ENCODE measurements around the gene GPR142.

The GPR142 gene

DNA sequence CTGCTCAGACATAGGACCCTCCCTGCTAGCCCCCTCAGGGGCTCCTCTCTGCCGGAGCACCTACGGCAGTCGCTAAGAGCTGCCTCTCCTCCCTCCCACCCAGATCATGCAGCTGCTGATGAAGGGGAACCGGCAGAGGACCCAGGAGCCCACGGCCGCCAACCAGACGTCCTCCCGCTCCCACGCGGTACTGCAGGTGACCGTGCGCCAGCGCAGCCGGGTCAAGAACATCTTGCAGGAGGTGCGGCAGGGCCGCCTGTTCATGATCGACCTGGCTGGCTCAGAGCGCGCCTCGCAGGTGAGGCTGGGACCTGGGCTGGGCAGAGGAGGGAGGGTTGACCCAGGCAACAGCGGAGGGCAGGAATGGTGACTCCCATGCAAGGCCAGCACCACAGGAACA lies 22.6 kb upstream of the GPR142 start:
- no peak for DNase-seq (ENCODE audit: low spot score)

DNA sequence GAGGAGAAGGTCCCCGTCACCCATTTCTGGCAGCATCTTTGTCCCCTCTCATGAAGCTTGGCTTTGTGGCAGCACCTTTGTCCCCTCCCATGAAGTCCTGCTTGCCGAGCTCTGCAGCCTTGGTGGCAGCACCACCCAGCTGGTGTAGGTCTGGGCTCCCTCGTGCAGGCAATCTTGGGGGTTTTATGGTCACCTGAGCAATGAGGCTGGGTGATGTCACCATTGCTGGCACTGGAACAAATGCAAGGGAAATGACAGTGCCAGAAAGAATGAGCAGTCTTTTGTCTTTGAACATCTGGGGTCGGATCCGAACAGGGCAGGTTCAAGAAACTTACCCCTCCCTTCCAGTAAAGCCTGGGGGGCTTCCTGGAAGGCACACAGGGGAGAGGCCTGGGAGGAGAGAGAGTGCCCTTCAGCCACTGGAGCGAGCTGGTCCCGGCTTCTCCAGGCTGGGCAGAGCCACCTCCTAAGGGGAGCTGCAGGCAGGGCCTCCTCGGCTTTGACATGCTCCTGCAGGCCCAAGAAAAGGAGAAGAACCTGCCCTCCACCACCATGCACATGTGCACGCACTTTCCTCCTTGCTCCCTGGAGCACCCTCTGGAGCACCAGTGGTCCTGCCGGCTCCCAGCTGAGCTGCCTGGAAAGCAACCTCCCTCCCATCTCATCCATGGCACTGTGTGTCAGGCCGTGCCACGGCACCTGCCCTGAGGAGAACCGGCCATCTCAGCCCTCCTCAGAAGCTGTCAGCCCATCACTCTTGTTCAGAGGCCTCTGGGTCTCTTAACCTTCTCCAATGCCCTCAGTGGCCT lies 21.7 kb upstream of the GPR142 start:
- DNase-seq (ENCODE audit: low spot score) = no peak

DNA sequence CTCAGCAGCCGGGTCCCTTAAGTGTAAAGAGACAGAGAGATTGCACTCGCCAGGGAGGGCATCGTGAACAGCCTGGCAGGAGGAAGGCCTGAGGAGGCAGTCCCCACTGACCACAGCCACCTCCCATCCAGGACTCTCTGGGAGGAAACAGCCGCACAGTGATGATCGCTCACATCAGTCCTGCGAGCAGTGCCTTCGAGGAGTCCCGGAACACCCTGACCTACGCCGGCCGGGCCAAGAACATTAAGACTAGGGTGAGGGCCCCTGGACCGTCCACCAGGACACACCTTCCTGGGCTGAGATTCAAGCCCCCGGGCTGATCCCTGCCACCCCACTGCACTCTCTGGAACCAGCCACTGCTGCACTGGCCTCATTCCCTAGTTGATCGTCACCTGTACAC lies 19.7 kb upstream of the GPR142 start:
- no peak for DNase-seq (ENCODE audit: low spot score)

DNA sequence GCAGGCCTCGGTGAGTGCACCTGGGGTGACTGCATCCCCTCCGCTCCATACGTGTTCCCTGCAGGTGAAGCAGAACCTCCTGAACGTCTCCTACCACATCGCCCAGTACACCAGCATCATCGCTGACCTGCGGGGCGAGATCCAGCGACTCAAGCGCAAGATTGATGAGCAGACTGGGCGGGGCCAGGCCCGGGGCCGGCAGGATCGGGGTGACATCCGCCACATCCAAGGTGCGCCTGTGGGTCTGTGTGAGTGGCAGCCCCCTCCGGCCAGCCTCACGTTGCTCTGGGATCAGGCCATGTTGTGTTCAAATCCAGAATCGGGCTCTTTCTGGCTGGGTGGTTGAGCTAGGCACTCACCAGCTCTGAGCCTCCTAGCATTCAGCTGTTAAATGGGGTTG lies 18.2 kb upstream of the GPR142 start:
- no peak for DNase-seq (ENCODE audit: low spot score)

DNA sequence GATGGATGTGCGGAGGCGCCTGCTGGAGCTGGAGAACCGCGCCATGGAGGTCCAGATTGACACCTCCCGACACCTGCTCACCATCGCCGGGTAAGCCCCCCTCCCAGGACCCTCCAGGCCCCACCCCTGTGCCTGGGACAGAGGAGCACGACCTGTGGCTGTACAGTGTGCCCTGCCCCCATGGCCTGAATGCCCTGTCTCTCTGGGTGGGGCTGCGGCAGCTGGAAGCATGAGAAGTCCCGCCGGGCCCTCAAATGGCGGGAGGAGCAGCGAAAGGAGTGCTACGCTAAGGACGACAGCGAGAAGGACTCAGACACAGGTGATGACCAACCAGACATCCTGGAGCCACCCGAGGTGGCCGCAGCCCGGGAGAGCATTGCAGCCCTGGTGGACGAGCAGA lies 16.8 kb upstream of the GPR142 start:
- no peak for DNase-seq (ENCODE audit: low spot score)

DNA sequence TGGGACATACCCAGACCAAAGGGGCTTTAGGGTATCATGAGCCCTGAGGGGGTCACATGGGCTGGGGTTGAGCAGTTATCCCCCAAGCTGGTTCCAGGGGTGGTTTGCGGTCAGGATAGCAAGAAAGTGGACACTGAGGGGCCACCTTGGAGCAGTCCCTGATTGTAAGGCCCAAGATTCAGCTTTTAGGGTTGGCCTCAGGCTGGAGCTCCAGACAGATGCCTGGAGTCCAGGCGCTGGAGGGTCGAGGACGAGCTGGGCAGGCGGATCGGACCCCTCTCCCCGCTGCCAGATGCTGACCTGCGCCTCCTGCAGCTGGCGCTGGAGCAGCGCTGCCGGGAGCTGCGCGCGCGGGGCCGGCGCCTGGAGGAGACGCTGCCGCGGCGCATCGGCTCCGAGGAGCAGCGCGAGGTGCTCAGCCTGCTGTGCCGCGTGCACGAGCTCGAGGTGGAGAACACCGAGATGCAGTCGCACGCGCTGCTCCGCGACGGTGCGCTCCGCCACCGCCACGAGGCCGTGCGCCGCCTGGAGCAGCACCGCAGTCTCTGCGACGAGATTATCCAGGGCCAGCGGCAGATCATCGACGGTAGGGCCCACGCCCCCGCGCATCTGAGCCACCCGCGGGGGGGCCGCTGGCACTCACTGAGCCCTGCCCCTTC lies 15.6 kb upstream of the GPR142 start:
- peak; percentile 5 for DNase-seq (ENCODE audit: low spot score)

DNA sequence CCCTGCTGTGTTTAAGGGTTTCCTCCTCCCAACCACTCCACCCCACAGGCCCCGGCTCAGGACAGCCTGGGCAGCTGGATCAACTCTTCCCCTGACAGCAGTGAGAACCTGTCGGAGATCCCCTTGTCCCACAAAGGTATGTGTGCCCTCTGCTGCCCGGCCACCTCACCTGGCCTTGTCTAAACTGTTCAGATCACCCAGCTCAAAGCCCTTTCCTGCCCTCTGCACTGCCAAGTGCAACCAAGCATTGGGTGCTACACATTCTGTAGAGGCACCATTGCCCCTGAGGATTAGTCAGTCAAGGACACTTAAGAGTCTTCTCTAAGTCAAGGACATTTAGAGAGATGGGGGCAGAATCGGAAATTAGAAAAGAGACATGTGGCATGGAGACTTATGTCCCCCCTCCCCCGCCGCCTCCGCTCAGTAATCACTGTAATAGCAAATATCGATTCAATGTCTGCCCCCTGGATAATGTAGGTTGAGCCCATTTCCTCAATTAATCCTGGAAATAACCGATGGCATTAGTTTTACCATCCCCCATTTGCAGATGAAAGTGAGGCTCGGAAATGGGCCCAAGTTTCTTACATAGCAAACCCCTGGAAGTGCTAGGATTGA lies 13.8 kb upstream of the GPR142 start:
- no peak for DNase-seq (ENCODE audit: low spot score)

DNA sequence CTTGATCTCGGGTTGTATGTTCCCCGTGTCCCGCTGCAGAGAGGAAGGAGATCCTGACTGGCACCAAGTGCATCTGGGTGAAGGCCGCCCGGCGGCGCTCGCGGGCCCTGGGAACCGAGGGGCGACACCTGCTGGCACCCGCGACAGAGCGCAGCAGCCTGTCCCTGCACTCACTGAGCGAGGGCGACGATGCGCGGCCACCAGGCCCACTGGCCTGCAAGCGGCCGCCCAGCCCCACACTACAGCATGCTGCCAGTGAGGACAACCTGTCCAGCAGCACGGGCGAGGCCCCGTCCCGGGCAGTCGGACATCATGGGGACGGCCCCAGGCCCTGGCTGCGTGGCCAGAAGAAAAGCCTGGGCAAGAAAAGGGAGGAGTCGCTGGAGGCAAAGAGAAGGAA lies 13.2 kb upstream of the GPR142 start:
- DNase-seq (ENCODE audit: low spot score) = peak; percentile 60

DNA sequence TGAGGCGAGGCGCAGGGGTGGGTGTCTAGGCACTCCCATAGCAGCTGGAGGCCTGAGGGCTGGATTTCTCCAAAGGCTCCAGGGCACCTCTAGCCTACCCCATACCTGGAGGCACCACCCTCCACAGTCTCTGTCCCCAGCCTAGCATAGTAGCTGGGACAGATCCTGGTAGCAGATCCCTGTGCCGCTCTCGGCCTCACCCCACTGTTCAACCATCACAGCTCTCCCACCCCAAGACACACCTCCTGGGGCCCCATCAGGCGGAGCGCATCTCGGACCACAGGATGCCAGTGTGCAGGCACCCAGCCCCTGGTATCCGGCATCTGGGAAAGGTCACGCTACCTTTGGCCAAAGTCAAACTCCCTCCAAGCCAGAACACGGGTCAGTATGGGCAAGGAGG lies 12.7 kb upstream of the GPR142 start:
- DNase-seq (ENCODE audit: low spot score) = no peak

DNA sequence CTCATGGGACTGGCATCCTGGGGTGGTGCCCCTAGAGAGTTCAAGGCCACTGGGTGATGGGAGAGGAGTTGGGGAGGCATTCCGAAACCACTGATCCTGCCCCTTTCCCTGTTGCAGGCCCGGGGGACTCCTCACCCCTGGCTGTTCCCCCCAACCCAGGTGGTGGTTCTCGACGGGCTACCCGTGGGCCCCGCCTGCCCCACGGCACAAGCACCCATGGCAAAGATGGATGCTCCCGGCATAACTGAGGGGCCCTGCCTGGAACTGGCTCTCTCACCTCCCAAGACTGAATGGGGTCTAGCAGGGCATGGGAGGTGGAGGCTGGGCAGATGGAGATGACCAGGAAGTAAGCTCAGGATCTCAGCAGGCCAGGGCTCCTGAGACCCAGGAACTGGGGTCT lies 12.2 kb upstream of the GPR142 start:
- no peak for DNase-seq (ENCODE audit: low spot score)

DNA sequence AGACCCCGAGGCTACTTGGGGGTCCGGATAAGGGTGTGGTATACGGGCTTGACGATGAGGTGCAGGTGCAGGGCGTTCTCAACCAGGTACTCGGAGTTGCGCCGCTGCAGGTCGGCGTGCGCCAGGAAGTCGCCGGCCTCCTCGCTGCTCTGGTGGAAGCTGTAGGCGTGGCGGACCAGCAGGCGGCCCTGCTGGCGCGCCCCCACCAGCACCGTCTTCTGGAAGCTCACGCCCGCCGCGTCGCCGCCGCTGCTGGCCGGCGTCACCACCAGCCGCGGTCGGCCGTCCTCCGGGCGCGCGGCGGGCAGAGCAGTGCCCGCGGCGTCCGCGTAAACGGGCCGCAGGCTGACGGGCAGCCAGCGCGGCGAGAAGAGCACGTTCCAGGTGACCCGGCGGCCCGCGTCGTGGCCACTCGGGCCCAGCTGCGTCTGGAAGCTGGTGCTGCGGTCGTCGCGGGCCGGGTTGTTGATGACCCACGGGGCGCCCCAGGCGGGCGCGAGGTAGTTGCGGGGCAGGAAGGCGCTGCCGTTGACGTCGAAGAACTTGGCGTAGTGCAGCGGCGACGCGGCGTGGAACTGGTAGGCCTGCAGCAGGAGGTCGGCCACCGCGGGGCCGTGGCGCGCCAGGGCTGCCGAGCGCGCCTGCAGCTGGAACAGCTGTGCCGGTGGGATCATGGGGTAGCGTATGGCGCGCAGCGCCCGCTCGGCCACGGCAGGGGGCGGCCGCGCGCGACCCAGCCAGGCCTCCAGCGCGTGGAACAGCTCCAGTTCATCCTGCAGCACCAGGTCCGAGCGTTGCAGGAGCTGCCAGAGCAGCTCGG lies 10.4 kb upstream of the GPR142 start:
- DNase-seq (ENCODE audit: low spot score) = no peak

DNA sequence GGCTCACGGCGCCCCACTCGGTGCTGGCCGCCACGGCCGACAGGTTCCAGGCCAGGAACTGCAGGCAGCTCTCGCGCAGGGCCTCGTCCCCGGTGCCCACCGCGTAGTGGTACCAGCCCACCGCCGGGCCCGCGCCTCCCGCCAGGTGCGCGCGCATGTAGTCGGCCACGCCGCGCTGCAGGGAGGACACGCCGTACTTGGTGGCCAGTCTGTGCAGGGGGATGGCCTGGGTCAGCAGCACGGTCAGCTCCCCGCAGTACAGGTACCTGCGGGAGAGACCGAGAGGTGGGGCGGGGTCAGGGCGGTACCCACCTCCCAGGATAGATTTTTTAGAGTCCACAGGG lies 9.9 kb upstream of the GPR142 start:
- no peak for DNase-seq (ENCODE audit: low spot score)

DNA sequence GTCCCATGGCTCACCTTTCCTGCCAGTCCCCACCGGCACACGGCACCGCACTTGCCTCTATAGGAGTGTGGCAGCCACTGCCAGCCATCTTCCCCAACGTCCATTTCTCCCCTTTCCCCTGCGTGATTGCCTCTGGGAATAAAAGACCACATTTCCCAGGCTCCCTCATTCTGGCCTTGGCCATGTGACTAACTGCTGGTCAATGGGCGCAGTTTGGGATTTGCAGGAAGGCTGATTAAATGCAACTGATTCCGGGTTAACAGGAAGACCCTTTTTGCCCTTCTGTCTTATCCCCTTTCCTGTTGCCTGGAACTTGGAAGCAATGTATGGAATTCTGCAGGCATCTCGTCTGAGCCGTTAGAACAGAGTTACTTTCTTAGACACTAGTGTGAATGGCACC lies 8.6 kb upstream of the GPR142 start:
- no peak for DNase-seq (ENCODE audit: low spot score)

DNA sequence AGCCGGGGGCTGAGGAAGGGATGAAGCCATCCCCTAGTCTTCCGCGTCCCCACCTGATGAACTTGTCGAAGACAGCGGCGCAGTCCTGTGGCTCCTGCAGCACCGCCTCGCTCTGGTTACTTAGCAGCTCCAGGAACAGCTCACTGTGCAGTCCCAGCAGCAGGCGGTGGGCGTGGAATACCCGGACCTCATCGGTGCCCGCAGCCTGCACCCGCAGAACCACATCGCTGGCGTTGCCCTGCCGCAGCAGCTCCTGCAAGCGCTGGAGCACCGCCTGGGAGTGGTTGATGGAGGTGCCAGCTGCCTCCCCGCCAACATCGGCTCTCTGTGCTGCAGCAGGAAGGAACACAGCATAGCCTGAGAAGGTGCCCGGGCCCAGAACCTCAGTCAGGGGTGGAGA lies 7.4 kb upstream of the GPR142 start:
- no peak for DNase-seq (ENCODE audit: low spot score)

DNA sequence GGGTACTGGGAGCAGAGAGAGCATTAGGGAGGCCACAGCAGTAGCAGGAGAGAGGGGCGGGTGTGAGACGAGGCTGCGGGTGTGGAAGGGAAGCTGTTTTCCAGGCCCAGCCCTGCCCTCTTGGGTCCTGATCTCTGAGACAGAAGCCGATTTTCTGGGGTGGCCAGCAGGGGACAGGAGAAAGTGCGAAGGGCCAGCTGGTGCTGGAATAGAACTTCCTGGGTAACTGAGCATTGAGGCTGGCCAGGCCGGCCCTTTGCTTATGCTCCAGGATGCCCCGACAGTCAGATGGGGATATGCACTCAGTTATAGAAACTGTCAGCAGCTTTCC lies 6.4 kb upstream of the GPR142 start:
- DNase-seq (ENCODE audit: low spot score) = no peak

DNA sequence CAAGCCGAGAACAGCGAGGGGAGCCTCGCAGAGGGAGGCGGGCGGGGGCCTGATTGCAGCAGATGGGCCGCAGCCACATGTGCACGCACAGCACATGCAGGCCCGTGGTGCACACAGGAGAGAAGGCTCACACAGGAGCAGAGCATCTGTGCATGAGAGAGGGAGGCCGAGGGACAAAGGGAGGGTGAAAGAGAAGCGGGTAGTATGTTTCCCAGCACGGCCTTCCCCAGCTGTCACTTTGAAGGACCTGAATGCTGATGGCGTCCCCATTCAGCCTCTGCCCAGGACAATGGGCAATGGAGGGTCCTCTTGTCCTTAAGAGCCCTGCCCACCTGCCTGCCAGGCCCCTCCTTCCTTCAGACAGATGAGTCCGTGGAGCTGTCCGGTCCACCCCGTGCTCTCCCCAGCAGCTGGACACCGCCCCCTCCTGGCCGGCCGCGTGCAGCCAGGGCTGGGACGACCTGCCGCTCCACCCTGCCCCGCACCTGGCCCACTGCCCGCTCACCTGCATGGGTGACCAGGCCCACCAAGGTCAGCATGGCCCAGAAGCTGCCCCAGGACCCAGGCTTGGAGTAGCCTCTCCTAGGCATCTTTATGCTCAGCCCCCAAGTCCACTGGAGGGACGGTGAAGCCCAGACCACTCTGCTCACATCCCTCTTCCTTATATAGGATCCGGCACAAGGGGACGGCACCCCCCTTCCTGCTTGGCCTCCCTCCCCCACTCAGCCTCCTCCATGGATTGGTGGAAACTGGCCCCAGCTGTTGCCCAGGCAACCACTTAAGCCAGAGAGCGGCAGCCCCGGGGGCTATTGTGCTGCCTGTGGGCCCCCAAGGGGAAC lies 5.9 kb upstream of the GPR142 start, which contains the start of gene BTBD17:
Gene BTBD17 (minus strand): TSS at position 639 of the 839 bp plus-strand sequence. CDS start 49 bp downstream, at position 590.
- peak; percentile 10 for DNase-seq (ENCODE audit: low spot score)

DNA sequence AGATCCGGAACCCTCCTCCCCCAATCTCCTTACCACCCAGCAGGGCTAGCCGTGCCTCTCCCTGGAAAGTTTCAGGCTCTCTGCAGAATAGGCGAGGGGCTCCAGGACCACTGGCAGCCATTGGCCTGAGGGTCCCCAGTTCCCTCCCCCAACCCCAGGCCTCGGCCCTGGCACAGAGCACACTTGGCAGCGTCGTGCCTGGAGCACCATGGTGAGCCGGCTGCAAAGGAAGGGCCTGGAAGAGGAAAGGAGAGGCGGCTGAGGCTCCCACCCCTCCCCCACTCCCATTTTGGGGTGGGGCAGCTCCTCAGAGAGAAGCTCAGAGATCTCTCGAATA lies 5.3 kb upstream of the GPR142 start:
- DNase-seq (ENCODE audit: low spot score) = no peak

DNA sequence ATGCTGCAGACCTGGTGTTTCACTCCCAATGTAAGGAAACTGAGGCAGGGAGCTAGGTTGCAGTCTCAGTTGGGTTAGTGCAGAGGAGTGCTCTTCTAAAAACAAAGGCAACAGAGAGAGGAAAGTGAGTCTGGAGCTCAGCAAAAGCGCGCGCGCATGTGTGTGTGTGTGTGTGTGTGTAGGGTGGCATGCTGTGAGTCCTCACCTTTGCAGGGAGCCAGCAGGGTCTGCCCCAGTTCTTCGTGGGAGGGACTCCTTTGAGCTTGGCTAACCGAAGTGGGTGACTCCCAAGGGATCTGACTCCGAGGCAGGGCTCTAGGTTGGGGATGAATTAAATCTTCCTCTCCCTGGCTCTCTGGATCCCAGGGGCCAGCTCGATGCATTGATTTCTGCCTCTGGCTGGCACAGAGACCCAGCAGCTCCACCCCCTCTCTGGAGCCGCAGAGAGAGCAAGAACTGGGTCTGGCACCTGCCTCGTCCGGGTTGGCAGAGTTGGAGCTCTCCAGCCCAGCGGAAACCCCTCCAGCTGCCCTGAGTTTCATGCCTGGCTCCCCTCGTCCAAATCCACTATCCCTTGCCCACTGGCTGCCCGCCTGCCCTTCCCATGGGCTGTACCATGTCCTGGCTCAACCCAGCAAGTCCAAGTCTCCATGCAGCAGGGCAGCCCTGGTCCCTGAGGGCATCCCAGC lies 4.4 kb upstream of the GPR142 start:
- no peak for DNase-seq (ENCODE audit: low spot score)

DNA sequence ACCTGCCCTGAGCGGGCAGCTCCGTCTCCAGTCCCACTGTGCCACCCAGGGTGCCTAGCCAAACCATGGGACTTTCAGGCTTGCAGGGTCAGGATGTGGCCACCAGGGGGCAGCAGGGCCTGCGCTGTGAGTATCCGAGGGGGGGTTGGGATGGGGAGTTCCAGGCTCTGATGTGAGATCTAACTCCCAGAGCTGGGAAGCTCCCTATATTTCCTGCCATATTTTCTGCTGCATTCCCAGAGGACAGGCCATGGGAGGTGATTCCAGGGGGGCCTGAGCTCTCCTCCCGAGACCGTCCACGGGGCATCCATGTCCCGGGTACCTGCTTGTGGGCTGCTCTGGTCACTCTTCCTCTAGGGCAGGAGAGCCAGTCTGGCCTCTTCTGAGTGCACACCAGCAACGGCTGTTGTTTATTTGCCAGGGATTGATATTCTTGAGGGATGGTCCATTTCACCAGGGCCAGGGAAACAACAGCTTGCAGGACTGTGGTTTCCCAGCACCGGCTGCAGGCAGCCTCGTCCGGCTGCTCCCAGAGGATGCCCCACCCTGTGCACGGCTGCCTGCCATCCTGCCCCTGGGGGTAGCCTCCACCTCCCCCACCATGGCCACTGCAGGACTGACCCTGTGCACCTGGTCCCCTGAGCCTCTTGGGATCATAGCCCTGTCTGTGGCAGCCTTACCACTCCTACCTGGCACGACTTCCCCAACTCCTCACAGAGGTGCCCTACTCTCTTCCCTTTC lies 1.2 kb downstream of the GPR142 start:
- DNase-seq (ENCODE audit: low spot score) = peak; percentile 69

DNA sequence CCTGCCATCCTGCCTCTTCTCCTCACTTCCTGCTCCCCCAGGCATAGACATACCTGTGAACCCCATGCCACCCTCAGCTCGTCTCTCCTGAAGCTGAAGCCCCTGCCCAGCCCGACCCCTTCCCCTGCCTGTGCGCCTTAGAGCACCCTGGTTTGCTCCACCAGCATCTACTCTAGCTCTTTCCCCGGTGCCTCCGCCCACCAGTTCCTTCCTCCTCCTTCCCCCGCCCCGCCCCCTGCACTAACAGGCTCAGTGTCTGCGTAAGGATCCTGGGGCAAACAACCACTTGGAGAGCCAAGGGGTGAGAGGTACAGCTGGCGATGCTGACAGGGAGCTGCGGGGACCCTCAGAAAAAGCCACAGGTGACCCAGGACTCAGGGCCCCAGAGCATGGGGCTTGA lies 1.9 kb downstream of the GPR142 start:
- peak; percentile 41 for DNase-seq (ENCODE audit: low spot score)
